Measurements from ENCODE around the gene PARP8.

Gene PARP8

GRCh38 chr5:50846261-50846660, 179.8 kb downstream of the PARP8 start:
- DNase-seq (ENCODE audit: low spot score) = no peak

- DNase-seq (ENCODE audit: low spot score) = no peak
Measured at GRCh38 chr5:50849554-50849953, 183.1 kb downstream of the PARP8 start.

GRCh38 chr5:50853151-50853550, 186.7 kb downstream of the PARP8 start:
- DNase-seq (ENCODE audit: low spot score) = no peak

GRCh38 chr5:50854082-50854481, 187.6 kb downstream of the PARP8 start:
- DNase-seq (ENCODE audit: low spot score) = no peak

GRCh38 chr5:50855001-50855400, 188.6 kb downstream of the PARP8 start:
- no peak for DNase-seq (ENCODE audit: low spot score)

- DNase-seq (ENCODE audit: low spot score) = no peak
Measured at GRCh38 chr5:50856401-50857119, 190.1 kb downstream of the PARP8 start.

- DNase-seq (ENCODE audit: low spot score) = no peak
Measured at GRCh38 chr5:50863534-50864170, 197.2 kb downstream of the PARP8 start.

GRCh38 chr5:50864466-50864865, 198.0 kb downstream of the PARP8 start:
- DNase-seq (ENCODE audit: low spot score) = no peak

- no peak for DNase-seq (ENCODE audit: low spot score)
Measured at GRCh38 chr5:50866415-50866814, 200.0 kb downstream of the PARP8 start.

GRCh38 chr5:50867140-50867539, 200.7 kb downstream of the PARP8 start:
- no peak for DNase-seq (ENCODE audit: low spot score)

- DNase-seq (ENCODE audit: low spot score) = no peak
Measured at GRCh38 chr5:50873595-50874277, 207.3 kb downstream of the PARP8 start.

GRCh38 chr5:50874306-50875001, 208.0 kb downstream of the PARP8 start:
- no peak for DNase-seq (ENCODE audit: low spot score)

- no peak for DNase-seq (ENCODE audit: low spot score)
Measured at GRCh38 chr5:50875002-50875344, 208.5 kb downstream of the PARP8 start.

- DNase-seq (ENCODE audit: low spot score) = no peak
Measured at GRCh38 chr5:50878470-50878869, 212.0 kb downstream of the PARP8 start.

GRCh38 chr5:50881407-50881806, 215.0 kb downstream of the PARP8 start:
- DNase-seq (ENCODE audit: low spot score) = no peak

- DNase-seq (ENCODE audit: low spot score) = no peak
Measured at GRCh38 chr5:50886657-50887345, 220.4 kb downstream of the PARP8 start.

GRCh38 chr5:50887889-50888633, 221.6 kb downstream of the PARP8 start:
- DNase-seq (ENCODE audit: low spot score) = no peak

GRCh38 chr5:50888751-50889150, 222.3 kb downstream of the PARP8 start:
- no peak for DNase-seq (ENCODE audit: low spot score)

- no peak for DNase-seq (ENCODE audit: low spot score)
Measured at GRCh38 chr5:50889790-50890189, 223.4 kb downstream of the PARP8 start.
